Nephron (organoid): ENCODE results near the gene WDR18.

Source experiments
- H3K27ac Mint-ChIP-seq, 3 experiments: 2 replicates each; pipeline ENCODE4 v1.8.0; 2020; ENCODE audit warnings: mixed read lengths in 3 of 3, mild to moderate bottlenecking in 2 of 3, moderate library complexity in 1 of 3
- H3K27me3 Mint-ChIP-seq: 2 replicates; pipeline ENCODE4 v1.8.0; 2021; ENCODE audit warnings: low read depth, mild to moderate bottlenecking, moderate library complexity, mixed read lengths
- H3K36me3 Mint-ChIP-seq: 2 replicates; pipeline ENCODE4 v1.8.0; 2020; ENCODE audit warnings: low read depth, mixed read lengths
- H3K4me1 Mint-ChIP-seq: 2 replicates; pipeline ENCODE4 v1.8.0; 2020; ENCODE audit warnings: mixed read lengths
- H3K4me3 Mint-ChIP-seq, 3 experiments: 2 replicates each; pipeline ENCODE4 v1.8.0; 2020; ENCODE audit warnings: mild to moderate bottlenecking in 3 of 3, mixed read lengths in 3 of 3, moderate library complexity in 2 of 3
- H3K9me3 Mint-ChIP-seq: 2 replicates; pipeline ENCODE4 v1.8.0; 2020; ENCODE audit warnings: mixed read lengths
- TF ChIP-seq, protein P1 (sequence below), 3 experiments: fragments of 200-600 bp; sonication (generic); IDR thresholded peaks; one replicate each; pipeline ENCODE4 v1.5.0; 2021; ENCODE audit warnings: antibody characterized with exemption in 3 of 3; ENCODE audit not compliant: unreplicated experiment in 3 of 3

Gene WDR18

DNA sequence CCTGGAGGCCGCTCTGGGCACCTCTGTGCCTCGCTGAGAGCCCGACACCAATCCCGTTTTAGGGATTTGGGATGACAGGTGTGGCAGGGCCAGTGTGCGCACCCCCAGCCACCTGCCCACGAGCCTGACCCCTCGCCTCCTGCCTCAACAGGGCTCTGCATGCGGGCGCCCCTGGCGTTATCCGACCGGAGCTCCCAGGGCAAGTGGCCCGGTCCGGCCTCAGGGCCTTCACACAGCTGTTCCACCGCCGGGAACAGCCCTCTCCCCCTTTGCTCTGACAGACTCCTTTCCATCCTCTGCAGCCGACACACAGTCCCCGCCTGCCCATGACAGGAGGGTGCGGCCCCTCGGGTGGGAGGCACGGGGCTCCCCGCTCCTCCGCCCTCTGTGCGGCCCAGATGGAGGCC is 7.1 kb upstream of the WDR18 start:
- Mint-ChIP-seq H3K4me3 (no peak overlapping the region), H3K36me3 (peaks cover 17% of the 10 kb centered on the region), H3K9me3 (no peaks in the 10 kb centered on the region), H3K4me1 (no peaks in the 10 kb centered on the region), H3K27me3 (no peaks in the 10 kb centered on the region), H3K27ac (no peak overlapping the region)
- TF ChIP-seq, protein P1, sequence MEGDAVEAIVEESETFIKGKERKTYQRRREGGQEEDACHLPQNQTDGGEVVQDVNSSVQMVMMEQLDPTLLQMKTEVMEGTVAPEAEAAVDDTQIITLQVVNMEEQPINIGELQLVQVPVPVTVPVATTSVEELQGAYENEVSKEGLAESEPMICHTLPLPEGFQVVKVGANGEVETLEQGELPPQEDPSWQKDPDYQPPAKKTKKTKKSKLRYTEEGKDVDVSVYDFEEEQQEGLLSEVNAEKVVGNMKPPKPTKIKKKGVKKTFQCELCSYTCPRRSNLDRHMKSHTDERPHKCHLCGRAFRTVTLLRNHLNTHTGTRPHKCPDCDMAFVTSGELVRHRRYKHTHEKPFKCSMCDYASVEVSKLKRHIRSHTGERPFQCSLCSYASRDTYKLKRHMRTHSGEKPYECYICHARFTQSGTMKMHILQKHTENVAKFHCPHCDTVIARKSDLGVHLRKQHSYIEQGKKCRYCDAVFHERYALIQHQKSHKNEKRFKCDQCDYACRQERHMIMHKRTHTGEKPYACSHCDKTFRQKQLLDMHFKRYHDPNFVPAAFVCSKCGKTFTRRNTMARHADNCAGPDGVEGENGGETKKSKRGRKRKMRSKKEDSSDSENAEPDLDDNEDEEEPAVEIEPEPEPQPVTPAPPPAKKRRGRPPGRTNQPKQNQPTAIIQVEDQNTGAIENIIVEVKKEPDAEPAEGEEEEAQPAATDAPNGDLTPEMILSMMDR (IDR thresholded peaks at IDR 0.05; ENCODE audit: unreplicated experiment in 3 of 3), result no peak

DNA sequence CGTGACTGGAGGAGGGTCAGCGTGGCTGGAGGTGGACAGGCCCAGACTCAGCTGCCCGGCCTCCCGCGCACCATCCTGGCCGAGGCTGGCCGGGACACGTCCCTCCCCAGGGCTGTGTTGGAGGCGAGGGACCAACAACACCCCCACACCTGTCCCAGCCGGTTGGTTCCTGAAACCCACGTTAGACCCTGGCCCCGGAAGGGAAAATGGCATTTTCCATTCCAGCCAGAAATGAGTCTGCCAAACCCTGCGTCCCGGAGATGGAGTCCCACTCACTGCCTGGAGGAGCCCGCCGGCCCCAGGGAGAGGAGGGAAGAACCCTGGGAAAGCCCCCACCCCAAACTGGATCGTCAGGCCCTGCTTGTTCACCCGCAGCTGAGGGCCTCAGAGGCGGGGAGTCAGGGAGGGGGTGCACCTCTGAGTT is 4.8 kb upstream of the WDR18 start:
- Mint-ChIP-seq H3K4me1 (peaks cover 2% of the 10 kb centered on the region), H3K9me3 (no peaks in the 10 kb centered on the region), H3K27ac (peak overlapping the region in 2 of 3 experiments; percentile 59 to 88), H3K27me3 (no peaks in the 10 kb centered on the region), H3K4me3 (peak overlapping the region in 1 of 3 experiments; percentile 54), H3K36me3 (peaks cover 4% of the 10 kb centered on the region)
- TF ChIP-seq, protein P1 (IDR thresholded peaks at IDR 0.05; ENCODE audit: unreplicated experiment in 3 of 3), result no peak

DNA sequence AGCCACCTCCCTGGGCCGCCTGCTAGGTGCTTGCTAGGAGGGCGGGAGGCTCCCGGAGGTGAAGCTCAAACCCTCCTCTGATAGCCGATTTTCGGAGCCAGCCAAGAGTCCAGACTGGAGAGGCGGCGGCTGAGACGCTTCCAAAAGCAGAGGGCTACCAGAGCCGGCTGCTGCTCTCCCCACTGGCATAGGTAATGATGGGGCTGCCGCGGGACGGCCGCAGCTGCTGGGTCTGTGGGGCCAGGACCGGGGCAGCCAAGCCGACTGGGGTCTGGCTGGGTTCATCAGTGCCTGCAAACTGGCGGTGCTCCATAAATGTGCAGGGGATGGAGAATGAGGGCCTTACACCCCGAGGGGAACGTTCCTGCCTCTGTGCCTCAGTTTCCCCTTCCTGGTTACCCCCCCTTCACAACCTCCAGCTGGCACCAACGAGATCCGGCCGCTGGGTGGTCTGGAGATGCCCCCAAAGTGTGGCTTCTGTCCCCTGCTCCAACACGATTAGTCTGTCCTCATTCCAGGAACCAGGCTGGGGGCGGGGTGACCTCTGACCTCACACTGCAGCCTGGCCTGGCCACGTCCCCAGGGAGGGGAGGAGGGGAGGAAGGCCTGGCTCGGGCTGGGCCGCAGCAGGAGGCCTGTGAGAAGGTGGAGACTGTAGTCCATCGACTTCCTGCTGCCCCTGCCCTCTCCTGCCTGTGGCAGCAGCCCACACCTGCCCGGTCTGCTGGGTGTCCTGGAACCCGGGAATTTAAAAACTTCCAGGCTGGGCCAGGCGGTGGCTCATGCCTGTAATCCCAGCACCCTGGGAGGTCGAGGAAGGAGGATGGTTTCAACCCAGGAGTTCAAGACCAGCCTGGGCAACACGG is 3.8 kb upstream of the WDR18 start:
- Mint-ChIP-seq H3K27me3 (no peaks in the 10 kb centered on the region), H3K4me1 (peaks cover 10% of the 10 kb centered on the region), H3K36me3 (peaks cover 1% of the 10 kb centered on the region), H3K4me3 (peak overlapping the region in 2 of 3 experiments; percentile 37 to 67), H3K27ac (peak overlapping the region in 2 of 3 experiments; percentile 77 to 92), H3K9me3 (no peaks in the 10 kb centered on the region)
- TF ChIP-seq, protein P1 (IDR thresholded peaks at IDR 0.05; ENCODE audit: unreplicated experiment in 3 of 3), result no peak

DNA sequence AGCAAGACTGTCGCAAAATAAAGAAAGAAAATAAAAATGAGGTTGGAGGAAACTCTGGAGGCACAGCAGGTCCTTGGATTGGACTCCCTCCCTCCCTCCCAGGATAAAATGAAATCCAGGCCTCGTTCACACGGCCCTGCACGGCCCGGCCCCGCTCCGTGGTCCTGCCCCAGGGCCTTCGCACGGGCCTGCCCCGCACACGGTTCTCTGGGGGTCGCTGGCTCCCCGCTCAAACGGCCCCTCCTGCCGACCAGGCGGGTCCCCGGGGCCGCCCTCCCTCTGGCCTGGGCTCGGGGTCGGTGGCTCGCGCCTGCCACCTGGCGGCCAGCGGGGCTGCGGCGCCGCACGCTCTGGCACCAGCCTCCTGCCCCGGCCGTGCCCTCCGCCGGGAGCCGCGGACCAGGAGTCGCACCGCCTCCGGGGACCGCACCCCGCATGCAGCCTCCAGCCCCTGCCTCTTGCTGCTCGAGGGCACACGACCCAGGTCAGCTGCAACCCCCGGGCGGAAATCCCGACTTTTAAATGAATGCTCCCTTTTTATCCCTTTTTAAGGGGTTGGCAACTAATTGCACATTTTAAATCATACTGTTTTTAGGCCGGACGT is 1.5 kb upstream of the WDR18 start:
- Mint-ChIP-seq H3K4me1 (peaks cover 10% of the 10 kb centered on the region), H3K27ac (peak overlapping the region in 2 of 3 experiments; percentile 60 to 78), H3K9me3 (no peaks in the 10 kb centered on the region), H3K36me3 (peaks cover 9% of the 10 kb centered on the region), H3K4me3 (peak overlapping the region; percentile 67 to 78 (median 72)), H3K27me3 (no peaks in the 10 kb centered on the region)
- TF ChIP-seq, protein P1 (IDR thresholded peaks at IDR 0.05; ENCODE audit: unreplicated experiment in 3 of 3), result peak; percentile 96 to 98 (median 97)

DNA sequence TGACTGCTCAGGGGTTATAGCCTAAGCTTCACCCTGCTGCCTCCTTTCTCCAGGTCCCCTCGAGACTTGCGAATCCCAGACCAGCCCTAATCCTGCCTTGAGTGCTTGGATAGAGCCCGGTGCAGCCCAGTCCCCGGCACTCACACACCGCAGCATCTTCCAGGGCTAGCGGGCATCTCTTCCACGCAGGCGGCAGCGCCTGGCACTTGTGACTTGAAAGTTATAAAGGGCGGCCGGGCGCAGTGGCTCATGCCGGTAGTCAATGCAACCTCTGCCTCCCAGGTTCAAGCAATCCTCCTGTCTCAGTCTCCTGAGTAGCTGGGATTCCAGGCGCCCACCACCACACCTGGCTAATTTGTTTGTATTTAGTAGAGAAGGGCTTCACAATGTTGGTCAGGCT is 1.9 kb downstream of the WDR18 start:
- Mint-ChIP-seq H3K4me1 (peaks cover 10% of the 10 kb centered on the region), H3K27ac (no peak overlapping the region), H3K27me3 (no peaks in the 10 kb centered on the region), H3K9me3 (no peaks in the 10 kb centered on the region), H3K4me3 (peak overlapping the region; percentile 96 to 97 (median 96)), H3K36me3 (peaks cover 14% of the 10 kb centered on the region)
- TF ChIP-seq, protein P1 (IDR thresholded peaks at IDR 0.05; ENCODE audit: unreplicated experiment in 3 of 3), result no peak
